Chondrocyte (in vitro differentiated cells): ENCODE data around the gene TTLL12. TPM values are rescaled to one million over a fixed set of nuclear protein-coding genes. Genes with fewer than 3 reads are reported as not detected.

Experiments used
- DNase-seq: peaks from one replicate; pipeline ENCODE4 v3.0.0; 2021; ENCODE audit warnings: mixed read lengths, low spot score
- H3K27ac Mint-ChIP-seq: one replicate; pipeline ENCODE4 v1.8.0; 2021; ENCODE audit warnings: mild to moderate bottlenecking, moderate library complexity, mixed read lengths; ENCODE audit not compliant: unreplicated experiment
- H3K27me3 Mint-ChIP-seq: 2 replicates; pipeline ENCODE4 v1.8.0; 2021; ENCODE audit warnings: low read depth, mixed read lengths
- H3K36me3 Mint-ChIP-seq: 2 replicates; pipeline ENCODE4 v1.8.0; 2021; ENCODE audit warnings: low read depth, mixed read lengths
- H3K4me1 Mint-ChIP-seq: 2 replicates; pipeline ENCODE4 v1.8.0; 2021; ENCODE audit warnings: low read depth, mild to moderate bottlenecking, mixed read lengths
- H3K4me3 Mint-ChIP-seq: one replicate; pipeline ENCODE4 v1.8.0; 2021; ENCODE audit warnings: mild to moderate bottlenecking, moderate library complexity, mixed read lengths; ENCODE audit not compliant: unreplicated experiment
- H3K9me3 Mint-ChIP-seq: 2 replicates; pipeline ENCODE4 v1.8.0; 2021; ENCODE audit warnings: low read depth, mixed read lengths
- CTCF ChIP-seq: fragments of 200-600 bp; sonication (generic); IDR thresholded peaks from 2 replicates; pipeline ENCODE4 v1.5.0; 2021; ENCODE audit warnings: antibody characterized with exemption, mild to moderate bottlenecking, moderate library complexity
- total RNA-seq: library from RNA; stranded (reverse); gene quantifications from 3 replicates; pipeline ENCODE4 v1.2.1, GENCODE V29; 2021

Gene TTLL12
- total RNA-seq, 1 donor from 2014 or later = 35.6 TPM

GRCh38 chr22:43198936-43199335 is 12.0 kb upstream of the TTLL12 start:
- no peak overlapping the region for H3K4me3 Mint-ChIP-seq
- H3K27ac Mint-ChIP-seq = peak overlapping the region; percentile 89

GRCh38 chr22:43198126-43198525 is 11.2 kb upstream of the TTLL12 start:
- Mint-ChIP-seq H3K36me3 (no peaks in the 10 kb centered on the region), H3K4me3 (no peak overlapping the region), H3K27me3 (no peaks in the 10 kb centered on the region), H3K27ac (no peak overlapping the region), H3K9me3 (peaks cover 3% of the 10 kb centered on the region), H3K4me1 (peaks cover 27% of the 10 kb centered on the region)
- no peak for TF ChIP-seq CTCF
- peak; percentile 68 for DNase-seq

More at GRCh38 chr22:43198936-43199335, 12.0 kb upstream of the TTLL12 start:
- H3K9me3 Mint-ChIP-seq = peaks cover 3% of the 10 kb centered on the region
- no peaks in the 10 kb centered on the region for H3K36me3 Mint-ChIP-seq
- no peak for TF ChIP-seq CTCF
- no peaks in the 10 kb centered on the region for H3K27me3 Mint-ChIP-seq
- peaks cover 27% of the 10 kb centered on the region for H3K4me1 Mint-ChIP-seq
- peak; percentile 18 for DNase-seq

- peaks cover 27% of the 10 kb centered on the region for H3K4me1 Mint-ChIP-seq
- DNase-seq = peak; percentile 77
These were observed 10.5 kb upstream of the TTLL12 start for GRCh38 chr22:43197271-43197941.

GRCh38 chr22:43191831-43192230 is 4.9 kb upstream of the TTLL12 start:
- TF ChIP-seq CTCF = no peak
- Mint-ChIP-seq H3K27me3 (no peaks in the 10 kb centered on the region), H3K36me3 (no peaks in the 10 kb centered on the region), H3K4me3 (no peak overlapping the region), H3K4me1 (peaks cover 10% of the 10 kb centered on the region), H3K9me3 (no peaks in the 10 kb centered on the region), H3K27ac (no peak overlapping the region)
- DNase-seq = no peak

More at GRCh38 chr22:43197271-43197941, 10.5 kb upstream of the TTLL12 start:
- H3K27me3 Mint-ChIP-seq = no peaks in the 10 kb centered on the region
- H3K36me3 Mint-ChIP-seq = no peaks in the 10 kb centered on the region
- no peak for TF ChIP-seq CTCF
- H3K27ac Mint-ChIP-seq = peak overlapping the region; percentile 11
- peaks cover 3% of the 10 kb centered on the region for H3K9me3 Mint-ChIP-seq
- no peak overlapping the region for H3K4me3 Mint-ChIP-seq

GRCh38 chr22:43188829-43189545 is 2.1 kb upstream of the TTLL12 start:
- no peaks in the 10 kb centered on the region for H3K9me3 Mint-ChIP-seq
- peak overlapping the region; percentile 43 for H3K27ac Mint-ChIP-seq
- no peaks in the 10 kb centered on the region for H3K27me3 Mint-ChIP-seq
- no peak overlapping the region for H3K4me3 Mint-ChIP-seq
- TF ChIP-seq CTCF = no peak
- no peaks in the 10 kb centered on the region for H3K36me3 Mint-ChIP-seq
- DNase-seq = peak; percentile 59
- peaks cover 27% of the 10 kb centered on the region for H3K4me1 Mint-ChIP-seq
